OCI-M2 (cell line): ENCODE measurements around the gene TFE3.

ENCODE experiments used
- DNase-seq: peaks from one replicate; lab custom pipeline; 2025; ENCODE audit not compliant: unreplicated experiment; lab: John Stamatoyannopoulos, UW

TFE3 gene

GRCh38 chrX:49043220-49043986 lies at the start of gene TFE3:
TFE3 (minus strand) TSS chrX:49043357; CDS start chrX:49043226, 131 bp downstream.
- DNase-seq = peak; percentile 96

DNA sequence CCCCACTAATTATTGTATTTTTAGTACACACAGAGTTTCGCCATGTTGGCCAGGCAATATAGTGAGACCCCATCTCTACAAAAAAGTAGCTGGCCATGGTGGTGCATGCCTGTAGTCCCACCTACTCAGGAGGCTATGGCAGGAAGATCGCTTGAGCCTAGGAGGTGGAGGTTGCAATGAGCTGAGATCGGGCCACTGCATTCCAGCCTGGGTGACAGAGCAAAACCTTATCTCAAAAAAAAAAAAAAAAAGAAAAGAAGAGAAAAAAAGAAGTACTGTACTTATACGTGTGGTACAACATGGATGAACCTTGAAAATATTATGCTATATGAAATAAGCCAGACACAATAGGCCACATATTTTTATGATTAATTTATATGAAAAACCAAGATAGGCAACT lies 46.4 kb upstream of the TFE3 start:
- no peak for DNase-seq

DNA sequence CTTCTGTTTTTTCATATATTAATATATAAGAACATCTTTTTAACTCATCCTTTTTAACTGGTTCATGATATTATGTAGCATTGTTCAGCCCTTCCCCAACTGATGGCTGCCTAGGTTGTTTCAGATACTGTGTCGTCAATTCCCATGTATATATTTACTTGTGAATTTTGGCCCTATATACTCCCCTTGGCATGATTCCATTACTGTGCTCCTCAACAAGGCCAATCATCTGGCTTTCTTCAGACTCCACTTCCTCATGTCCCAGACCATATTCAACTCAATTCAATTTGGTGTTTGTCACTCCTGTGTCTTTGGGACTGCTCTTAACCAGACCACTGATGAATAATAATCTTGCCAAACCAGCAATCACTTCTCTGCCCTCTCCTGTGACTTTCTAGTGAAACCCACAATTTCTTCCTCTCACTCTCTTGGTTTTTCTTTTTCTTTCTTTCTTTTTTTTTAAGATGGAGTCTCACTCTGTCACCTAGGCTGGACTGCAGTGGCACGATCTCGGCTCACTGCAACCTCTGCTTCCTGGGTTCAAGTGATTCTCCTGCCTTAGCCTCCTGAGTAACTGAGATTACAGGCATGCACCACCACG lies 39.2 kb upstream of the TFE3 start:
- DNase-seq = no peak

DNA sequence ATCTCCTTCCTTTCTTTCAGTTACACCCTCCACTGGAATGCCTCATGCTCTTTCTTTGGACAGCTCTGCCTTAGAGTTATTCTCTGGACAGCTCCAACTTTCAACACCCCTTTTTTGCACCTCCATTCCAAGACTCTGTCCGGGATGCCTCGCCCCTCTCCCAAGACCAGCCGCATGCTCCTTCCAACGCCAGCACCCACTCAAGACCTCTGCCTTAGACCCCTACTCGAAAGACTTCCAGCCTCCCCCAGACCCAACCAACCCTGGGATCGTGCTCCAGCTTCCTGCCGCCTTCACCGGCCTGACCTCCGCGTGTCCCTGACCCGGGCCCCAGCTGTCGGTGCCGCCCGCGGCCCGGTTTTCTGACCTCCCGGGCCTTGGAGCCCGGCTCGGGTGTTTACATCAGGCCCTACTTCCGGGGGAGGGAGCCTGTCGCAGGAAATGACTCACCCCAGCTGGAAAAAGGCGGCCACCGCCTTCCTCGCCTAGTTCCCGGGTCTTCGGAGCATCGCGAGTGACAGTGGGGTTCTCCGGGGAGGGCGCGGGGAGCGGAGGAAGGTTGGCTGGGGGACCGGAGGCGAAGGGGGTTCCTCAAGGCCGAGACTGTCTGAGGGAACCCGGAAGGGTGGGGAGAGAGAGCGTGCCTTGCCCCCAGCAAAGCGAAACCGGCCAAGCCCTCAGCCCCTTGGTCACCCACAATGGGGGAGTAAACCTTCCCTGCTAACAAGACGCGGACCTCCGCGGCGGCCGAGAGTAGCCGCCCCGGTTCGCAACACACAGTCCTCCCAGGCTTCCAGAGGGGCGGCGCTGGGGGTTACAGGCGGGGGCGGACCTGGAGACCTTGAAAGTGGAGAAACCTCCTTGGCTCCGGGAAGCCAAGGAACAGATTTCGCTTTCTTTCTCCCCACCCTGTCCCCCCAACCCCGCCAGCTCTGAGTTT lies 36.6 kb upstream of the TFE3 start, which contains the start of gene WDR45:
Gene WDR45 (minus strand): TSS at position 399 of the 940 bp plus-strand sequence. CDS start 1,792 bp downstream, outside the sequence.
- DNase-seq = no peak

GRCh38 chrX:49077941-49078340 lies 34.8 kb upstream of the TFE3 start:
- DNase-seq = no peak

DNA sequence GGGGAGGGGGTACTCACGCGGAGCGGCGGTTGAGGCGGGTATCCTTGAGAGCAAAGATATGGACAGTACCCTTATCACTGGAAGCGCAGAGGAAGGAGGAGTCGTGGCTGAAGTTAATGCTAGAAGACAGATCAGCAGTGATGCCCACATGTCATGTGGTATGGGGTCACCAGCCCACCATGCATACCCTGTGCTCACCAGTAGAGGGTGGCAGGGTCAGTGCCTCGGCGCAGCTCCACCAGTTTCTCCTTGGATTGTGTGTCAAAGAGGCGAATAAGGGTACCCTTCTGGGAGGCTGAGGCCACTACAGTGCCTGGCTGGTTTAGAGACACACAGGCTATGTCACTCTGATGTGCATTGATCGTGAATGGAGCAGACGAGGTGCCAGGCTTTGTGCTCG lies 32.2 kb upstream of the TFE3 start:
- peak; percentile 71 for DNase-seq

DNA sequence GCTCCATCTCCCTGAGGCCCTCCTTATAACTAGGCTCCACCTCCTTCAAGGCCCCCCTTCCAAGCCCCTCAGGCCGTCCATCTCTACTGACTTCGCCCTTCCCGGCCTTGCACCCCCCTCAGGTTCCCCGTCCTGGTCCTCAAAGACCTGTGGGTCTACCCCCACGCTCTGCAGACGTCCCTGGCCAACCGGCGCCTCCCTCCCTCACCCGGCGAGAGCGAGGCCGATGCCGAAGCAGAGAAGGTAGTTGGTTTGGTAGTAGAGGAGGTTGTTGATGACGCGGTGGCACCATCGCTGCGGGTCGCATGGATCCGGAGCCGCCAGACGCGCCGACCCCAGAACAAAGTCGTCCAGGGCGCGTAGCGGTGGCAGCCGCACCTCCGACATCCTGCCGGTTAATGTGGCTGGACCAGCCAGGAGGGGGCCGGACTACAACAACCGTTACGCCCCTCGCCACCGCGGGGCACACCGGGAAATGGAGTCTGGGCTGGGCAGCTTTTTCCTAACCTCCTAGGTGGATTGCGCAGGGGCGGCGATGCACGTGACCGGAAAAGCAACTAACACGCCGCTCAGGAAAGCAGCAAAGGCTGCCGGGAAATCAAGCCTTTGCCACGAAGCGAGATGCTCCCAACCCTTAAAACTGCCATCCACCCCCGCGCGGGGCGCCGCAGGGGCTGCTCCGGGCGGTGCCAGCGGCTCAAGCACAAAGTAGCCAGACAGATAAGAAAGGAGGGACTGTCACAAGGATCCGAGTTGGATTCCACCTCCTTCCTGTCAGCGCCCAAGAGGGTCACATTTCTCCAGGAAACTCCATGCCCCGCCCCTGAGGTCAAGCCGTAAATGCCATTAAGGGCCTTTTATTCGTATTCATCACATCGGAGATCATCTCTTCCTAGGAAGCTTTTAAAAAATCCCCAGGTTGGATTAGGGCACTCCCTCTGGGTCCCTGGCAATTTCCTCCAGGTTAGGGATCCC lies 30.7 kb upstream of the TFE3 start, which contains the start of gene PRAF2:
Gene PRAF2 (minus strand): TSS at position 402 of the 975 bp plus-strand sequence. CDS start 15 bp downstream, at position 387.
- peak; percentile 85 for DNase-seq

DNA sequence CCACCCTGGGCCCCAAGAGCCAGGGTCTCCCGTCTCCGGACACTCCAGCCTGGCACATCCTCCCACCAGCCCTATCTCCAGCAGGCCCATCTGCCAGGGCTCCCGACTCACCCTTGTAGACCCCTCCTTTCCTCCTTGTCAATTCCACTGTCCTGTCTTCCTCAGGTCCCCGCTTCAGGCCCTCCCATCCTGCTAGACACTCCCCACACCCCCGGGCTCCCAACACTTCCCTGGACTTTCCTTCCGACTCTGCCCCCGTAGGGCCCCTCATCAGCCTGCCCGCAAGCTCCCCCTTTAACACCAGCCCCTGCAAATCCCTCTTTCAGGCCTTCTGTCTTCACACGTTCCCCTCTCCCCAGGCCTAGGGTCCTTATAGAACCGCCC lies 29.5 kb upstream of the TFE3 start:
- no peak for DNase-seq

DNA sequence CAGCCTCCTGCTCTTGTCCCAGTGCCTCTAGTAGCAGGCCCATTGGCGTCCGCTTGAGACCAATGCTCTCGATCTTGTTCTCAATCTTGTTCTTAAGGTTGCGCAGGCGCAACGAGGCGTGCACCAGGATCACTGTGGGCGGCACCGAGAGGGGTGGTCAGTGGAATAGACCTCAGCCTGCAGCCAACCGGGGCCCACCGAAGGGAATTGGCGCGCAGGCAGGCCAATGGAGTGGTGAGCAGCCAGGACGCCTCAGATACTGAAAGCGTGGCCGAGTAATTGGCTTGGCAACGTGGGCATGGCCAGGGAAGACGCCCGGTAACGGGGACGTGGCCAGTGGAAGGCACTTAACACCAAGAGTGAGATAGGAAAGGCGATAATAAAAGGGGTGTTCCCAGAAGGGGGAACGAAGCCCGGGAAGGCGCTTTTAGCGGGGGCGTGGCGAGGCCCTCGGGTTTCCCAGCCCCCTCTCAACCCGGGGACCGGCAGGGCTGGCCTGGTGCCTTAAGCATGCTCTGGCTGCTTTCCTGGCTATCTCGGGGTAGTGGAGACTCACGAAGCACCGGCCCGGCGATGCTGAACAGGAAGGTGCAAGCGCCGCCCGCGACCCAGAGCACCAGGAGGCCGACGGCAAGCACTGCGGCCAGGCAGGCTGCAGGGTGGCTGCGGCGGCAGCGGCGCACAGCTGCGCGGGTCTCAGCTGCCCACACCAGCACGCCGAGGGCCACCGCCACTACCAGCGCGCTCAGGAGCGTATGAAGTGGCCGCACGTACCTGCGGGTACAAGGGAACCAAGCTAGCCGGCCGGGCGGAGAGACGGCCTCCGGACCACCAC lies 28.9 kb upstream of the TFE3 start:
- DNase-seq = no peak

DNA sequence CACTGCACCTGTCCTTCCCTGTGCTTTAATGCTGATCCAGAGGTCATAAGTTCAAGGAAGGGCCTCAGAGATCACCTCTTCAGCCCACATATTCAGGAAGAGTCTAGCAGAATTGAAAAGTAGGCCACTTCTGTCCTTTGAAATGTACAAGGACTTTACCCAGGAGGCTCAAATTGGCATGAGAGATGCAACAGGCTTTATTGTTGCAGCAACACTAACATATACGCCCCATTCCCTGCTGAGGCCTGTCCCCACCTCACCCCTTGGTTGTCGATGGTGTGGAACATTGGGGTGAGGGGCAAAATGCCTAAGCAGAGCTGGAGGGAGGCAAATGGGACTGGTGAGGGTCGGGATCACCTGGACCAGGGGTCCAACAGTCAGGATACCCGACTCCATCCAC lies 27.8 kb upstream of the TFE3 start:
- no peak for DNase-seq

DNA sequence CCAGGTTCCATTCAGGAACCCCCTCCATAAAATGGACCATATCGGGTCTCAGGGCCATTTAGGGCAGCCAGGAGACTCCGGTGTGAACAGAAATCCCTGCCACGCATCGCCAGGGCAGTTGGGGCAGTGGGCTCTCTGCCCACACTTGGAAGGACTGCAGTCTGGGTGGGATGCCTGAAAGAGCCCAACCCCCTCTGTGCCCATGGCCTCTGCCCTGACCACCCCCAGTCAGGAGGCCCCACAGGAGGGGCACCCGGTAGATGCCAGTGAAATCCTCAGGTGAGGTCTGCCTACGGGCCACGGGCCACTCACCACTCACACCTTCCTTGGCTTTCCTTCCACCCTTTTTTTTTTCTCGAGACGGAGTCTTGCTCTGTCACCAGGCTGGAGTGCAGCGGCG lies 25.9 kb upstream of the TFE3 start:
- DNase-seq = no peak

DNA sequence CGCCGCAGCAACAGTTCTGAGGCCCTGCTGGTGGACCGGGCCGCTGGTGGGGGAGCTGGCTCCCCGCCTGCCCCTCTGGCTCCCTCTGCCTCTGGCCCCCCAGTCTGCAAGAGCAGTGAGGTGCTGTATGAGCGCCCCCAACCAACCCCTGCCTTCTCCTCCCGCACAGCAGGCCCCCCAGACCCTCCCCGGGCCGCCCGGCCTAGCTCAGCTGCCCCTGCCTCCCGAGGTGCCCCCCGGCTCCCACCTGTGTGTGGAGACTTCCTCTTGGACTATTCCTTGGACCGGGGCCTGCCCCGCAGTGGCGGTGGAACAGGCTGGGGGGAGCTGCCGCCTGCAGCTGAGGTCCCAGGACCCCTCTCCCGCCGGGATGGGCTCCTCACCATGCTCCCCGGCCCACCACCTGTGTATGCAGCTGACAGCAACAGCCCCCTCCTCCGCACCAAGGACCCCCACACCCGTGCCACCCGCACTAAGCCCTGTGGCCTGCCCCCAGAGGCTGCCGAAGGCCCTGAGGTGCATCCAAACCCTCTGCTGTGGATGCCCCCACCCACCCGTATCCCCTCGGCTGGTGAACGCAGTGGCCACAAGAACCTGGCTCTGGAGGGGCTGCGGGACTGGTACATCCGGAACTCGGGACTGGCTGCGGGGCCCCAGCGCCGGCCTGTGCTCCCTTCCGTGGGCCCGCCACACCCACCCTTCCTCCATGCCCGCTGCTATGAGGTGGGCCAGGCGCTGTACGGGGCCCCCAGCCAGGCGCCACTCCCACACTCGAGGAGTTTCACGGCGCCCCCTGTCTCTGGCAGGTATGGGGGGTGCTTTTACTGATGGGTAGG lies 24.3 kb upstream of the TFE3 start:
- DNase-seq = no peak

- no peak for DNase-seq
These were observed 23.5 kb upstream of the TFE3 start for GRCh38 chrX:49066690-49067089.

DNA sequence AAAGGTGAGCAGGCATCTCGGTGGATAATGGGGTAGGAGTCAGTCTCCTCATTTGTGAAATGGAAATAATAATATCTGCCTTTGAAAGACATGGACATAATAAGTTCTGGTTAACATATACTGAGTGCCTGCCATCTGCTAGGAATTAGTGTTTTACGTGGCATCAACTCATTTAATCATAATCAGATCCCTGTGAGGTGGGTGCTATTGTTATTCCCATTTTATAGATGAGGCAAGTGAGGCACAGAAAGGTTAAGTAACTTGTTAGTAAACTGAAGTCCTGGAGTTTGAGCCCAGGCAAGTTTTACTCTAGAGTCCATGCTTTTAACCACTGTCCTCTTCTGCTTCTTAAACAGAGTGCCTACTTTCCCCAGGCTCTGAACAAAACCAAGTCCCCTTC lies 23.1 kb upstream of the TFE3 start:
- no peak for DNase-seq

DNA sequence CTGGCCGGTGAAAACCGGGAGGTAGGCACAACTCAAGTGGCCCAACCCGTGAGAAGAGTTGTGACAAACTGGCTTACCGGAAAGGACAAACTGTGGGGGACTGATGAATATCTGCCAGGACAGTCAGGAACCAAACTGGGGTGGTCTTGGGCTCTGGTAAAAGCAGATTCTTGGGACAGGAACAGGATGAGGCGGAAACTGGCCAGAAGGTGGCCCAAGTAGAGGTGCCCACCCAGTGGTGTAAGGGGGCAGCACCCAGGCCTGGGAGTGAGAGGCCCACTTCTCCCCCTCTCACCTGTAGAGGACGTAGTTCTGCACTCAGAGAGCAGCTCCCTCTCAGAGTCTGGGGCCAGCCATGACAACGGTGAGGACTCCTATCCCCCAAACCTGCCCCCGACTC lies 21.6 kb upstream of the TFE3 start:
- DNase-seq = no peak

DNA sequence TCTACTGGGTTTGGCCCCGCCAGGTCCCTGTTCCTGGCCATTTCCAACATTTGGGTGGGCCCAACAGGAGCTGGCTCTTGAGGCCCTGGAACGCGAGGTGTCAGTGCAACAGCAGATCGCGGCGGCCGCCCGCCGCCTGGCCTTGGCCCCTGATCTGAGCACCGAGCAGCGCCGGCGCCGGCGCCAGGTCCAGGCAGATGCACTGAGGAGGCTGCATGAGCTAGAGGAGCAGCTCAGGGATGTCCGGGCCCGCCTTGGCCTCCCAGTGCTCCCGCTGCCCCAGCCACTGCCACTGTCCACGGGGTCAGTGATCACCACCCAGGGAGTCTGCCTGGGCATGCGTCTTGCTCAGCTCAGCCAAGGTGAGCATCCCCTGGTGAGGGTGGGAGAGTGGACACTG lies 21.1 kb upstream of the TFE3 start:
- no peak for DNase-seq

GRCh38 chrX:49063715-49064114 lies 20.6 kb upstream of the TFE3 start:
- DNase-seq = no peak

- no peak for DNase-seq
These were observed 18.8 kb upstream of the TFE3 start for GRCh38 chrX:49061916-49062315.

GRCh38 chrX:49061490-49061889 lies 18.3 kb upstream of the TFE3 start:
- no peak for DNase-seq
